Upper lobe of left lung (tissue), 4 donors: ENCODE results near the gene COG5.

Experiments
- CTCF ChIP-seq, 6 experiments: fragments of 450-650 bp in 4 of 6; fragments of 200-600 bp in 2 of 6; sonication (generic) in 2 of 6; IDR thresholded peaks; one replicate each; pipeline ENCODE4 v1.5.1; 2016 to 2019; ENCODE audit warnings: antibody characterized with exemption in 6 of 6
- POLR2AphosphoS5 ChIP-seq, 2 donors: sonication (generic); formaldehyde crosslinking; IDR thresholded peaks; one replicate each; pipeline ENCODE4 v1.5.1; 2017; ENCODE audit warnings: antibody characterized with exemption in 2 of 2

DNA sequence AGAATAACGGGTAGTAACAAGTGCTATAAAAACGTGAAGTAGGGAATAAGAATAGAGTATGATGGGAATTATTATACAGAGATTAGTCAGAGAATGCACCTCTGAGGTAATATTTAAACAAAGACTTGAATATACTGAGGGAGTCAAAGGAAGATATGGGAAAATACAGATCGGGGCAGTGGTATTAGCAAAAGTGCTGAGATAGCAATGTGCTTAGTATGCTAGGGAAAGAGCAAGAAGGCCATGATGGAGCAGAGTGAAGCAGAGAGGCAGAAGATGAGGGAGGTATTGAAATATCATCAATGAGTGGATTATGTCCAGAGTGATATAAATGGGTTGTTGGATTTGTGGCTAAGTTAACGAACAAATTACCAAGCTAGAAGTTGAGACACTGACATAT is 190.4 kb downstream of the COG5 start:
- no peak for TF ChIP-seq CTCF (IDR thresholded peaks at IDR 0.05)
- TF ChIP-seq POLR2AphosphoS5 (IDR thresholded peaks at IDR 0.05) = no peak
